ENCODE data around the gene TMEM220. TPM values are rescaled to one million over a fixed set of nuclear protein-coding genes. Genes with fewer than 3 reads are reported as not detected.
"Not testable (repeated sequence)": the region's sequence is repeated elsewhere in the genome, so short reads cannot be mapped to it uniquely, and the experiment has no call there.

TMEM220 gene
- total RNA-seq, 3 donors from 2014 or later (not counting 1 experiment from before 2014, with no cell fraction given): 0.97 to 2.2 (median 1.4) TPM

DNA sequence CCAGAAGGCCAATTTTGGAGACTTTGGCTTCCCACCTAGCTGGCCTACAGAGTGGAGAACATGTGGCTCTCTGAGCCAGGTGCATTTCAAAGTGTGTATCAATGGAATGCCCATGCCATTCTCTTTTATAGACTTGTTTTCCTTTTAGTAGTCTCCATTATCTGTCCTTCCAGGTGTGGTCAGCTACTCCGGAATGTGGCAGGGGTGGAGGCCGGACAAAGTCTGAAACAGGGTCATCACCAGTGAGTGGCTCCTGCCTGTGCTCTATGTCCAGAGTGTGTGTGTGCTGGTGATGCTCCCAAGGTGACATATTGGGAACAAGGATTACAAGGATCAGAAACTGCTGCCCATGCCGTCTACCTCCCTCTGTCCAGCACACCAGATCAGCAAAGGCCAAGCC is 3.8 kb upstream of the TMEM220 start:
- WGBS (ENCODE audit: insufficient coverage): 85% methylated on average over 2 of the region's 3 CpGs
- Mint-ChIP-seq H3K9me3 (no peaks in the 10 kb centered on the region), H3K4me3 (no peak overlapping the region), H3K27me3 (ENCODE audit: low read depth in 2 of 2) (no peaks in the 10 kb centered on the region), H3K27ac (no peak overlapping the region), H3K36me3 (no peaks in the 10 kb centered on the region), H3K4me1 (peaks cover 18 to 25% of the 10 kb centered on the region in 2 donors)
- Histone ChIP-seq H3K4me3 (ENCODE audit: low read length) (no peak overlapping the region), H3K4me1 (ENCODE audit: control insufficient read depth, insufficient read depth, low read length) (peaks cover 9% of the 10 kb centered on the region), H3K27me3 (ENCODE audit: control insufficient read depth, insufficient read depth, low read length) (no peaks in the 10 kb centered on the region), H3K36me3 (ENCODE audit: control insufficient read depth, insufficient read depth, low read length) (no peaks in the 10 kb centered on the region), H3K27ac (ENCODE audit: low read length) (no peak overlapping the region), H3K9me3 (ENCODE audit: control insufficient read depth, insufficient read depth, low read length) (no peaks in the 10 kb centered on the region)
- DNase-seq (no peak), ATAC-seq (no peak)
- intact Hi-C loops (cut with micrococcal nuclease): no loop called here
- TF ChIP-seq, protein P1, sequence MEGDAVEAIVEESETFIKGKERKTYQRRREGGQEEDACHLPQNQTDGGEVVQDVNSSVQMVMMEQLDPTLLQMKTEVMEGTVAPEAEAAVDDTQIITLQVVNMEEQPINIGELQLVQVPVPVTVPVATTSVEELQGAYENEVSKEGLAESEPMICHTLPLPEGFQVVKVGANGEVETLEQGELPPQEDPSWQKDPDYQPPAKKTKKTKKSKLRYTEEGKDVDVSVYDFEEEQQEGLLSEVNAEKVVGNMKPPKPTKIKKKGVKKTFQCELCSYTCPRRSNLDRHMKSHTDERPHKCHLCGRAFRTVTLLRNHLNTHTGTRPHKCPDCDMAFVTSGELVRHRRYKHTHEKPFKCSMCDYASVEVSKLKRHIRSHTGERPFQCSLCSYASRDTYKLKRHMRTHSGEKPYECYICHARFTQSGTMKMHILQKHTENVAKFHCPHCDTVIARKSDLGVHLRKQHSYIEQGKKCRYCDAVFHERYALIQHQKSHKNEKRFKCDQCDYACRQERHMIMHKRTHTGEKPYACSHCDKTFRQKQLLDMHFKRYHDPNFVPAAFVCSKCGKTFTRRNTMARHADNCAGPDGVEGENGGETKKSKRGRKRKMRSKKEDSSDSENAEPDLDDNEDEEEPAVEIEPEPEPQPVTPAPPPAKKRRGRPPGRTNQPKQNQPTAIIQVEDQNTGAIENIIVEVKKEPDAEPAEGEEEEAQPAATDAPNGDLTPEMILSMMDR (IDR thresholded peaks at IDR 0.05): no peak

DNA sequence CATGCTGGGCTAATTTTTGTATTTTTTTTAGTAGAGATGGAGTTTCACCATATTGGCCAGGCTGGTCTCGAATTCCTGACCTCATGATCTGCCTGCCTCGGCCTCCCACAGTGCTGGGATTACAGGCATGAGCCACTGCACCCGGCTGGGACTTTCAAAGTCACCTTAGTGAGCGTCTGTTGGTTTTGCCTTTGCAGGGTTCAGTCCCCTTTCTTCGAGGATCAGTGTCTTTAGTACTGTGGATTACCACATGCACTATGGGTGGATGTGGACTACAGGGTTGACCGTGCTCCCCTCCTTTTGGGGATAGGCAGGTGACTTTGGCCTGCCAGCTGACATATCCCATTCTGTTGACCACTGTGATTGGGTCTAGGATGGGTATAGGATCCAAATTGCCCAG is 2.3 kb upstream of the TMEM220 start:
- WGBS (ENCODE audit: insufficient coverage): 78% methylated on average over 6 of the region's 6 CpGs
- H3K27ac Mint-ChIP-seq; H3K36me3 Mint-ChIP-seq; ATAC-seq; H3K36me3 ChIP-seq (ENCODE audit: control insufficient read depth, insufficient read depth, low read length); H3K27ac ChIP-seq (ENCODE audit: low read length); DNase-seq; H3K9me3 Mint-ChIP-seq; H3K27me3 Mint-ChIP-seq (ENCODE audit: low read depth in 2 of 2); H3K27me3 ChIP-seq (ENCODE audit: control insufficient read depth, insufficient read depth, low read length); H3K4me3 ChIP-seq (ENCODE audit: low read length); H3K9me3 ChIP-seq (ENCODE audit: control insufficient read depth, insufficient read depth, low read length); intact Hi-C loops (cut with micrococcal nuclease); H3K4me1 ChIP-seq (ENCODE audit: control insufficient read depth, insufficient read depth, low read length); H3K4me3 Mint-ChIP-seq: not testable (repeated sequence)
- H3K4me1 Mint-ChIP-seq: peaks cover 15 to 22% of the 10 kb centered on the region in 2 donors

DNA sequence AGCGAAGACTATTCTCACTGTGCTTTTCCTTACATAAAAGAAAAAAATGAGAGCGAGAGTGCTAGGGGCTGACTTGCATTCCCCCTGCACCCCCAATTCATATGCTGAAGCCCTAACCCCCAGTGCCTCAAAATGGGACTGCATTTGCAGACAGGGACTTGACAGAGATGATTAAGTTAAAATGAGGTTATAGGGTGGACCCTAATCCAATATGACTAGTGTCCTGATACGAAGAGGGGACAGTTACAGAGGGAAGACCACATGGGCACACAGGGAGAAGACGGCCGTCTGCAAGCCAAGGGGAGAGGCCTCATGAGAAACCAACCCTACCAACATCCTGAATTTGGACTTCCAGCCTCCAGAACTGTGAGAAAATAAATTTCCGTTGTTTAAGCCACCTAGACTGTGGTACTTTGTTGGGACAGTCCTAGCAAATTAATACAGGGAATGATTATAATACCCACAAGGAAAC is 1.6 kb upstream of the TMEM220 start:
- Mint-ChIP-seq H3K27me3 (ENCODE audit: low read depth in 2 of 2) (no peaks in the 10 kb centered on the region), H3K4me1 (peaks cover 14 to 19% of the 10 kb centered on the region in 2 donors), H3K27ac (peak overlapping the region in 1 of 2 donors; percentile 84), H3K36me3 (no peaks in the 10 kb centered on the region), H3K9me3 (no peaks in the 10 kb centered on the region), H3K4me3 (peak overlapping the region; percentile 96)
- peaks cover 9% of the 10 kb centered on the region for H3K4me1 ChIP-seq (ENCODE audit: control insufficient read depth, insufficient read depth, low read length)
- DNase-seq: no peak
- H3K27ac ChIP-seq (ENCODE audit: low read length): no peak overlapping the region
- ATAC-seq: no peak
- no peaks in the 10 kb centered on the region for H3K36me3 ChIP-seq (ENCODE audit: control insufficient read depth, insufficient read depth, low read length)
- intact Hi-C loops (cut with micrococcal nuclease): no loop called here
- no peaks in the 10 kb centered on the region for H3K9me3 ChIP-seq (ENCODE audit: control insufficient read depth, insufficient read depth, low read length)
- TF ChIP-seq, protein P1 (IDR thresholded peaks at IDR 0.05): no peak
- 99% methylated on average over 5 of the region's 6 CpGs for WGBS (ENCODE audit: insufficient coverage)
- no peaks in the 10 kb centered on the region for H3K27me3 ChIP-seq (ENCODE audit: control insufficient read depth, insufficient read depth, low read length)
- H3K4me3 ChIP-seq (ENCODE audit: low read length): no peak overlapping the region

DNA sequence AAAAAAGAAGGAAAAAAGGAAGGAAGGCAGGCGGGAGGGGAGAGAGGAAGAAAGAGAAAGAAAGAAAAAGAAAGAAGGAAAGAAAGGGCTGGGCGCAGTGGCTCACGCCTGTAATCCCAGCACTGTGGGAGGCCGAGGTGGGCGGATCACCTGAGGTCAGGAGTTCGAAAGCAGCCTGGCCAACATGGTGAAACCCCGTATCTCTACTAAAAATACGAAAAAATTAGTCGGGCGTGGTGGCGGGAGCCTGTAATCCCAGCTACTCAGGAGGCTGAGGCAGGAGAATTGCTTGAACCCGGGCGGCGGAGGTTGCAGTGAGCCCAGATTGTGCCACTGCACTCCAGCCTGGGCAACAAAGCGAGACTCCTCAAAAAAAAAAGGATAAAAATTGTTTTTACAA is 424 bp upstream of the TMEM220 start:
- H3K36me3 Mint-ChIP-seq; H3K4me1 ChIP-seq (ENCODE audit: control insufficient read depth, insufficient read depth, low read length); ATAC-seq; H3K9me3 ChIP-seq (ENCODE audit: control insufficient read depth, insufficient read depth, low read length); H3K36me3 ChIP-seq (ENCODE audit: control insufficient read depth, insufficient read depth, low read length); H3K9me3 Mint-ChIP-seq; H3K27me3 Mint-ChIP-seq (ENCODE audit: low read depth in 2 of 2); intact Hi-C loops (cut with micrococcal nuclease); H3K27me3 ChIP-seq (ENCODE audit: control insufficient read depth, insufficient read depth, low read length); DNase-seq: not testable (repeated sequence)
- Histone ChIP-seq H3K4me3 (ENCODE audit: low read length) (peak overlapping the region; percentile 72), H3K27ac (ENCODE audit: low read length) (peak overlapping the region; percentile 51)
- Mint-ChIP-seq H3K27ac (peak overlapping the region; percentile 64 to 84), H3K4me1 (peaks cover 14 to 19% of the 10 kb centered on the region in 2 donors), H3K4me3 (peak overlapping the region; percentile 96)
- 8% methylated on average over 14 of the region's 15 CpGs for WGBS (ENCODE audit: insufficient coverage)

All from natural killer cell (primary cell).